GM19099 (cell line): ENCODE measurements around the gene DDIT4.

Source experiments
- POLR2A ChIP-seq: IDR thresholded peaks from 3 replicates; pipeline ENCODE4 v1.6.1; 2011; ENCODE audit warnings: low read depth; ENCODE audit not compliant: insufficient read length; ENCODE audit errors: extremely low read depth

DDIT4 gene

GRCh38 chr10:72315611-72316385 is 42.1 kb downstream of the DDIT4 start:
- no peak for TF ChIP-seq POLR2A

DNA sequence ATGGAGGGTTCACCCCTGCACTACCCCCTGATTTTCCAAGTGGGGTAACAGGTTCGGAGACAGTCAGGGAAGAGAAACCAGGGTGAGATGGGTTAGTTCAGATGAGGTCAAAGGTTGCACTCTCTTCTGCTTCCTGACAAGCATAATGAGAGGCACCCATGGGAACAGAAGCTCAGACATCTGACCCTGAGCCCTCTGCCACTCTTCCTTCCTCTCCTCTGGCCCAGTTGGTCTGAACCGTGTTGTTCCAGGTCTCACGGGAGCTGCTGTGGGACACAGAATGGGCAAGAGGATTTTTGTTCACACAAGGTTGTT is 42.6 kb downstream of the DDIT4 start:
- no peak for TF ChIP-seq POLR2A

GRCh38 chr10:72316748-72317435 is 43.2 kb downstream of the DDIT4 start:
- TF ChIP-seq POLR2A, result no peak

DNA sequence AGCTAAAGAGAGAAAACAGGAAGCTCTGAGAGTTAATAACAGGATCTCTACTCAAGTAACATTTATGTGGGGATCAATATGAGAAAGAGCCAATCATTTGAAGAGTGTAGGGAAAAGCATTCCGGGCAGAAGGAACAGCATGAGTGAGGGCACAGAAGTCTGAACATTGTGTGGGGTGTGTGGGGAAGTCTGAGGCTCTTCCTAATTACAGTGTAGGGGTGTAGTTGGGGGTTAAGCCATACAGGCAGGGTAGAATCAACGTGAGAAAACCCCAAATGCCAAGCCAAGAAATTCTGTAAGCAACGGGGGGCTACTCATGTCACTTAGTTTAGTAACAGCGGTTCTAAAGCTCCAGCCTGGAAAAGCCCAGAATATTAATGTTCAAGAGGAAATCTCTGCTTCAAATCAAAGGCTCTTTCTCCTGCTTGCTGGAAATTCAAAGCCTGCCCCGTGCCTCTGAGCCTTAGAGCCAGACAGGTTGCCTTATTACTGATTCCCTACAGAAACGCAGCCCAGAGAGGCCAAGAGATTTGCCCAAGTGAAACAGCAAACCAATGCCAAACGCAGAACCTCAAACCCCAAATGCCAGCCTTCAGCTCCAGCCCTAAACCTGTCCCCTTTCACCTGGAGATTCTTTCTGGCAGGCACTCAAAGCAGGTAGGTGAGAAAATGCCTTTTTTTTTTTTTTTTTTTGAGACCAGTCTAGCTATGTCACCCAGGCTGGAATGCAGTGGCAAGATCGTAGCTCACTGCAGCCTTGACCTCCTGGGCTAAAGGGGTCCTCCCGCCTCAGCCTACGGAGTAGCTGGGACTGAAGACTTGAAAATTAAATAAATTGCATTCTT is 44.9 kb downstream of the DDIT4 start:
- TF ChIP-seq POLR2A, result no peak

DNA sequence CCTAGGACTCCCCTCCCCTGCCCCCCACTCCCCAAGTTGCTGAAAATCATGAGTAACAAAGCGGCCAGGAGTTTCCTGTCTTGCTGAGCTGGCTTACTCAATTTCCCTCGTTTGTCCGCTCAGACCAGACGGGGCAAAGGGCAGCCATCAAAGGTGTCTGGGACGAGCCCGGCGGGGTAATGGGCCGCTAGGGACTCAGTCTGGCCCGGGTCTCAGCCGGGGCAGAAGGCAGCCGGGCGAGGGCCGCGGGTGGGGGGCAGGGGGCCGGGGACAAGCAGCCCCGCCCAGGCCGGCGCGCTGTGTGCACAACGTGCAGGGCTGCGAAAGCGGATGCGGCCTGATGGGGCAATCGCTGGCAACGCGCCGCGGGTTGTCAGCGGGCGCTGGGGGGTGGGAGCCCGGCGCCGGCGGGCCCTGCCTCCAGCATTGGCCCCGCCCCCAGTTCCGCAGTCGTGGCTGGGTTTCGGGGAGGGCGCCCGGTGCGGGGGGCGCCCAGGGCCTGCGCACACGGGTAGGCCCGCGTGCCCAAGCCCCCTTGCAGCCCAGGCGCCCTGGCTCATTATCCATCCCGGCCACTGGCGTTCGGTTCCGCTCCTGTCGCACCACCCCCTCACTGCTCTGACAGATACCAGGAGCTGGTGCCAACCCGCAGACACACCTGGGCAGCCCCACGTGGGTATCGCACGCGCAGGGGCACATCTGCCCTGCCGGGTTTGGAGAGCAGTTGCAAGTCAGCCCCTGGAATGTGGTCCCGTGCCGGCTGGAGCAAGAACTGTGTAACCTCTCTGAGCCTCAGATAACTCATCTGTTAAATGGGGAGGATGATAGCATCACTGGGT is 45.9 kb downstream of the DDIT4 start:
- TF ChIP-seq POLR2A, result peak; percentile 65

- TF ChIP-seq POLR2A, result peak; percentile 76
These were observed 47.0 kb downstream of the DDIT4 start for GRCh38 chr10:72320676-72321247.

GRCh38 chr10:72321248-72322029 is 47.7 kb downstream of the DDIT4 start:
- TF ChIP-seq POLR2A, result no peak

DNA sequence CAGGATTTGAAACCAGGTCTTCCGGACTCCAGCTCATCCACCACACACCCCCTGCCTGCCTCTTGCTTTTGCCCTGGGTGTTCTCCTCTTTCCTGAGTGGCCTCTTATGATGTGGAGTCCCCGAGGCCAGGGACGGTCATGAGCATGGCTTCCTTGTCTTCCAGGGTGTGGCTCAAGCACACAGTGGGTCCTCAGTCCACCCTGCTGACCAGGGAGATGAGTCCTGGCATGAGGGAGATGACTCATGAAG is 48.2 kb downstream of the DDIT4 start:
- no peak for TF ChIP-seq POLR2A

GRCh38 chr10:72322280-72323058 is 48.7 kb downstream of the DDIT4 start:
- TF ChIP-seq POLR2A, result no peak

DNA sequence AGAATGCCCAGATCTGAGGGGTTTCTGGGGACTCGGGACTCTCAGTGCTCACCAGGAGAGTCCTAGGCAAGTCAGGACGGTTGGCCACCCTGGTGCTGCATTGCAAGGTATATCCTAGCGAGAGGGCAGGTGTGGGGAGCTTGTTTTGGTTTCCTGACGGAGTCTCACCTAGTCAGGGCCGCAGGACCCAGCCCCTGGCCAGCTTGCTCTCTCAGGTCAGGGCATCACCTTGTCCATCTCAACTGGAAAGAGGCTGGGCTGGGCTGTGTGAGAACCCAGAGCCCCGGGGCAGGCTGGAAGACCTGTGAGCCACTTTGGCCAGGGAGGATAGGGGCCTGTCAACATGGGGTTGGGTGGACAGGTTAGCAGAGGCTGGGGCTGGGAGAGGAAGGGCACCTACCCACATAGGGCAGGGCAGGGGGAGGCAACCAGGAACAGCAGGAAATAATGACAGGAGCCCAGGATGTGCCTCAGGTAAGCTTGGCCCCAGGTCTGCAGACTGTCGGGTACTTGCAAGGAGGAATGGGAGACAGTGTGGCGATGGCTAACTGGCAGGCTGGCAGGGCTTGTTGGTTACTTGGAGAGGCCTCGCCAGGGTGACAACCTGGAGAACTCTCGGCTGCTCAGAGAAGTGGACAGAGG is 49.5 kb downstream of the DDIT4 start:
- no peak for TF ChIP-seq POLR2A

DNA sequence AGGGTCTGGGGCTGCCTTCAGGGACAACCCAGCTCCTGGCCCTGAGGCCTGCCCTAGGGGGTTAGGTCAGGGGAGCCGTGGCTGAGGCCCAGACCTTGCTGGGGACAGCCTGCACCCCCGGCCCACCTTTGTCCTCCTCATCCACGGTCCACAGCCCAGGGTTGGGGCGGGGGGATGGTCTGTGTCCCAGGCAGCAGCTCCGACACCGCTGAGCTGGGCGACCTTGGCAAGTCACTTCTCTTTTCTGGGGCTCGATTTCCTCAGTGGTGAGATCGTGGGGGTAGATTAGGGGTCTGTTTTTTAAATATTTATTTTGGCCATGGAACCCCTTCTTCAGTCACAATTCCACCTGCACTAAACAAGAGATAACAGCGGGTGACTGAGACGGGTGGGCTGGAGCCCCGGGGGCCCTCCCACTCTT is 50.1 kb downstream of the DDIT4 start:
- no peak for TF ChIP-seq POLR2A
